GM19468 (cell line): ENCODE results near the gene ROR1.

Experiments
- ATAC-seq: cut with Tn5 transposase; IDR thresholded peaks from one replicate; pipeline ENCODE4 v1.9.1; 2021; ENCODE audit warnings: mild to moderate bottlenecking, moderate library complexity, moderate number of reproducible peaks; ENCODE audit not compliant: unreplicated experiment; ENCODE audit errors: extremely low read depth

The ROR1 gene

DNA sequence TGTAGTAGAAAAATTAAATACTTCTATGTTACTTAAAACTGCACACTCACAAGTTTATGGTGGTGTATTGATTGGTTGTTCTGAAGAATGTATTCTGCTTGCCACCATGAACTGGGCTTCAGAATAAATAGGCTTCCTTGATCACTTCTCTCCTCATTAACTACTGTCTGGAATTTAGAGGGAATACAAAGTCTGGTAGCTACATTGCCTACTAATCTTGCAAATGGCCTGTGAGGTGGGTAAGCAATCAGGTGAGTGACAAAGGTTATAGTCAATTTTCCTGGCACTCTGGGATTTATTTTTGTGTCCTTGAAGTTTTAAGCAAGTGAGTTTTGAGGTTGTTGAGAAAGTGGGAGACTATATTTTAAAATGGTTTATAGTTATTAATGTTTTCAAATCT, 101.8 kb downstream of the ROR1 start:
- ATAC-seq: no peak

DNA sequence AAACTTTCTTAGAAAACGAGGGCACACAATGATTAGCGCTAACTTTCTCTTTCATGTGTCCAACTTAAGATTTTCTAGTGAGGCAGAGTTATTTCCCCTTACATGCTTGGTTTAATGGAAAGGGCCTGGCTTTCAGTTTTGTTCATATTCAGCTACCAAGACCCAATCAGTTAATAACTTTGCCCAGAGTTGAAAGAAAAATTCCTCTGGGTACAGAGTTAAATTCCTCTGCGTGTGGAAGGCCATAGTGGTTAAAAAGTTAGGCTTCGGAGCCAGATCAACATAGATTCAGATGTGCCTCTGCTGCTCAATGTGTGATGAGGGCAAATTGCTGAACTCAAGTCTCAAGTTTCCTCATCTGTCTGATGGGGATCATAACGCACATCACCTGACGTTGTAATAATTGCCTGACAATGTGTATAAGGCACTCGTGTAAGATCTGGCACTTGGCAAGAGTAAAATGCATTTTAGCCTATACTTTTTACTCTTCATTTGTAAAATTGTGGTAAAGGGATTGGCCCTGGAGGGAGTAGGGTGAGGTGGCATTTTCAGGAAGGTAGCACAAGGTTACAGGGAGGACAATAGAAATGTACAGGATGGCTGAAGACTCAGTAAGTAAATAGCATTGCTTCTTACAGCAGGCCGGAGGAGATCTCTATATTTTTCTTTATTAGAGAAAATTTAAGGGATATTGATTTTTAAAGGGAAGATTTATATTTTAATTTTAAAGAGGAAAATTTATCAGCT, 103.4 kb downstream of the ROR1 start:
- ATAC-seq: no peak

- ATAC-seq: no peak
These were observed 104.0 kb downstream of the ROR1 start for GRCh38 chr1:63877816-63878215.

- no peak for ATAC-seq
These were observed 105.1 kb downstream of the ROR1 start for GRCh38 chr1:63878932-63879331.

DNA sequence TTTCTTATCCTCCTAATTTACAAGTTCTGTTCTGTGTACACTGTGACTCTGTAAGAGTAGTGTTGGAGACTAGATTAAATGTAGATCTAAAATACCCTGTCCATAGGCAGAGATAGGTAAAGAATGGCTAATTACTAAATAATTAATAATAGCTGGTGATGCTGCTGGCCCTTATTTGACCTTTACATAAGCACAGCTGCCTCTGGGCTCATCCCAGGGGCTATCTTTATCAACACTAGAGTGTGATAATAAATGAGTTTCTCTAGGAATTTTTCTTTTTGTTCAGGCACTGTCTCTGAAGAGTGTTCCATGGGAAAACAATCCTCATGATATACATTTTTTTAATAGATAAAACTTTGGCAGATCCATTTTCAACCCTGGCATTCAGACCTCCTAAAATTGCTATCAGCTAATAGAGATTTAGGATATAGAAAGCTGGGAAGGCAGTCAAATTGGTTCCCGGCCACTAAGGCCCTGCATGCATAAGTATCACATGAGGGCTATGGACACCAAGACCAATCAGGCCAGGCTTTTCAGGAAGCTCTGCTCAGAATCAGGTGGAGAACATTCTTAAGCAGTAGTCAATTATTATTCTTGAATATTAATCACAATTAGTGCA, 107.2 kb downstream of the ROR1 start:
- no peak for ATAC-seq

GRCh38 chr1:63882048-63882704, 108.4 kb downstream of the ROR1 start:
- no peak for ATAC-seq

DNA sequence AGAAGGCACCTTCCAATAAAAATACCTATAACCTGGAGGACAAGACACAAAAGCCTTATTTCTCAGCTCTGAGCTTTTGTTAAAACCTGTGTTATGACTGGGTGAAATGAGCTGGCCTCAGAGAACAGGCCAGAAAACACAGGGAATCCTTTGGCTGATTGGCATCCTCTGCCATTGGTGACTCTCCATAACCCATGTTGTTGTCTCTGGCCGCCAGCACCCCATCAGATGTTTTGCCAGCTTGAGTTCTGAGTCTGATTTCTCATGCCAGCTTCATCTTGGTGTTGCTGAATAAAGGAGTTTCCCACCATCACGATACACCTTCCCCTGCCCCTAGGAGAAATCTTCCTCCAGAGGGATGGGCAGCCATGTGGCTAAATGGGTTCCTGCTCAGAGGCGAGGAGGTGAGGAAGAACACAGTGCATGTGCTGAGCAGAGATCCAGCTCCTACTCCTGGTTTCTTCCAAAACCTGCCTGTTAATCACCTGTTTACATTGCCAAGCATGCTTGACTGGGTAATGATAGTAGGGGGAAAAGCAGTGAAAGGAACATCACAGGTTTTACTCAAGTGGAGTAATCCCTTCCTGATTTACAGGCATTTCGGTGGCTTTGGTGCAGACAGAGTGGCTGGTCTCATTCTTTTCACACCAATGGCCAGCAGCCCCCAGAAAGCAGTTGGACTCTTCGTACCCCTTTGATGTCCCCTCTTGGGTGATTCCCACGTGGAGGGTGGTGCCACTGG, 109.8 kb downstream of the ROR1 start:
- ATAC-seq: no peak

- no peak for ATAC-seq
These were observed 110.7 kb downstream of the ROR1 start for GRCh38 chr1:63884486-63884885.

DNA sequence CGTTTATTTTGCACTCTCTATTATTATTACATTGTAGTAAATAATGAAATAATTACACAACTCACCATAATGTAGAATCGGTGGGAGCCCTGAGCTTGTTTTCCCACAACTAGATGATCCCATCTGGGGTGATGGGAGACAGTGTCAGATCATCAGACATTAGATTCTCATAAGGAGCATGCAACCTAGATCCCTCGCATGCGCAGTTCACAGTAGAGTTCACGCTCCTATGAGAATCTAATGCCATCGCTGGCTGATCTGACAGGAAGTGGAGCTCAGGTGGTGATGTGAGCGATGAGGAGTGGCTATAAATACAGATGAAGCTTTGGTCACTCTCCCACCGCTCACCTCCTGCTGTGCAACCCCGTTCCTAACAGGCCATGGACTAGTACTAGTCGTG, 112.1 kb downstream of the ROR1 start:
- ATAC-seq: no peak

DNA sequence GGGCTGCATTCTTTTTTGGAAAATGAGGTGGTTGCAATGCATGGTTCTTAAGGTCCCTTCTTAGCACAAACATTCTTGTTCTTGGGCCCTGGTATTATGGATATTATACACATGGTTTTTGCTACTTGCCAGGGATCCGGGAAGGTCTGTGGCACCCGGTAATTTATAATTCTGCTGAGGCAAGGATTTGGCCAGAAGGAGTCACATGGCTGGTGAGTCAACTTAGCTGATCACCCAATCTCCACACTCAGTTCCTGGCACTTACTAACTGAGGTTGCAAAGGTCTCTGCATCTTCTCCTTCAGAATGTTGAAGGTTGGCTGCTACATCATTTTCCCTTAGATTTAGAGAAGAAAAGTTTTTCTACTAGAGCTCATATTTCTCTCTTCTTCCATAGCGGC, 112.5 kb downstream of the ROR1 start:
- ATAC-seq: no peak

DNA sequence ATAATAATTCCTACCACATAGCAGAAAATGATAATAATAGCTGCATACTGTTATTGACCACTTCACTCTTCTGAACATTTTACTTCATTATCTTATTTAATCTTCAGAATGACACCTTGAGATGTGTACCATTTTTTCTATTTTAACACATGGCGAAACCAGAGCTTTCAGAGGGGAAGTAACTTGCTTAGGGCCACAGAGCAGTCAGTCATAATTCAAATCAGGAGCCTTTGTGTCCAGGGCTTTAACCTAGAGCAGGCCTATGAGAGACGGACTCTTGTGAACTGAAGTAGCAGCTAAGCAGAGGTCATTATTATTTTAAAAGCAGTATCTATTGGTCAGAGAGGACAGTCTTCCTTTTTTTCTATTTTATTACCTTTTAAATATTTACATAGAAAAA, 114.0 kb downstream of the ROR1 start:
- no peak for ATAC-seq

- no peak for ATAC-seq
These were observed 115.2 kb downstream of the ROR1 start for GRCh38 chr1:63888984-63889383.

- no peak for ATAC-seq
These were observed 116.7 kb downstream of the ROR1 start for GRCh38 chr1:63890468-63890867.

- no peak for ATAC-seq
These were observed 117.4 kb downstream of the ROR1 start for GRCh38 chr1:63891060-63891690.

GRCh38 chr1:63892632-63893395, 119.0 kb downstream of the ROR1 start:
- peak; percentile 94 for ATAC-seq

GRCh38 chr1:63893976-63894375, 120.2 kb downstream of the ROR1 start:
- no peak for ATAC-seq

DNA sequence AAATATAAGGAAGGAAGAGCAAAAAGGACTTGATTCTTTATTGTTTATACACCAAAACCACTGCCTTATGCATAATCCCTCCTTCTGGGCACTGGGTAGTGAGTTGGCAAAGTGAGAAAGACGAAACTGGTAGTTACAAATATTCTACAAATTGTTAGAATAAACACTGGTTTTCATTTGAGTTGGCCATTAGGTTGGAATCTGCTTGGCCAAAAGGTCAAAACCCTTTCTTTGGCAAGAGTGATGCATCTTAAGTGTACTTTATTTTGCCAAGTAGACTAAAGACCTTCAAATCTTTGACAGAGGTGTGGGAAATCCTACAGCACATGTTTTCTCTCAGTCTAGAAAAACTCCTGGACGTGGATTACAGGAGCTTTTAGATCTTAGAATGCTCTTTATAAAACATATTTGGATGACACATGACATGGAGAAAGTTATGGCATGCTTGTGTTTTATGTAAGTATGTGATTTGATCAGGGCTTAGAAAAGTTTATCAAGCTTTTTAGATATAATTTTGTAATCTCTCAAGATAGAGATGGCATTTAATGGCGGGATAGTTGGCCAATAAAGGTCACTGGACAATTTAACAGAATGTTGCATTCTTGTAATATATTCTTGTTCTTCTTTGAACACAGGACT, 120.9 kb downstream of the ROR1 start:
- no peak for ATAC-seq

GRCh38 chr1:63896755-63897154, 122.9 kb downstream of the ROR1 start:
- no peak for ATAC-seq
